GM23338 (cell line): ENCODE measurements around the gene METTL3. TPM values are rescaled to one million over a fixed set of nuclear protein-coding genes. Genes with fewer than 3 reads are reported as not detected.

Experiments used
- ATAC-seq: fragments of 200-7000 bp; cut with Tn5 transposase; 3 replicates; pipeline ENCODE4 v1.9.1; 2020
- DNase-seq: peaks from one replicate; pipeline ENCODE4 v3.0.0-alpha.2; 2015; ENCODE audit warnings: low spot score
- H2AFZ ChIP-seq: fragments of 200-600 bp; sonication (generic); 2 replicates; pipeline ENCODE4 v1.8.0; 2016; ENCODE audit warnings: antibody characterized with exemption, mild to moderate bottlenecking, moderate library complexity
- H3F3A ChIP-seq: fragments of 200-600 bp; sonication (generic); replicated peaks from 2 replicates; pipeline ENCODE4 v1.8.0; 2017; ENCODE audit warnings: antibody characterized with exemption, mixed run types, low read depth
- H3K27ac ChIP-seq: fragments of 200-600 bp; sonication (generic); 2 replicates; pipeline ENCODE4 v1.6.1; 2016; ENCODE audit warnings: low read depth
- H3K27me3 ChIP-seq: fragments of 200-600 bp; sonication (generic); 2 replicates; pipeline ENCODE4 v1.8.0; 2016; ENCODE audit warnings: mild to moderate bottlenecking, mixed run types, moderate library complexity; ENCODE audit not compliant: insufficient read depth
- H3K36me3 ChIP-seq: fragments of 200-600 bp; sonication (generic); 2 replicates; pipeline ENCODE4 v1.8.0; 2016; ENCODE audit warnings: mild to moderate bottlenecking; ENCODE audit not compliant: insufficient read depth
- H3K4me1 ChIP-seq: fragments of 200-600 bp; sonication (generic); 2 replicates; pipeline ENCODE4 v1.8.0; 2016; ENCODE audit warnings: mild to moderate bottlenecking, moderate library complexity; ENCODE audit not compliant: insufficient read depth
- H3K4me2 ChIP-seq: fragments of 200-600 bp; sonication (generic); 2 replicates; pipeline ENCODE4 v1.7.1; 2017; ENCODE audit warnings: mixed run types
- H3K4me3 ChIP-seq: fragments of 200-600 bp; sonication (generic); 2 replicates; pipeline ENCODE4 v1.6.1; 2016; ENCODE audit warnings: mixed run types
- H3K79me2 ChIP-seq: fragments of 200-600 bp; sonication (generic); replicated peaks from 2 replicates; pipeline ENCODE4 v1.8.0; 2017; ENCODE audit warnings: mild to moderate bottlenecking; ENCODE audit not compliant: insufficient read depth
- H3K9me2 ChIP-seq: fragments of 200-600 bp; sonication (generic); 2 replicates; pipeline ENCODE4 v1.8.0; 2017; ENCODE audit not compliant: insufficient read depth
- H4K20me1 ChIP-seq: fragments of 200-600 bp; sonication (generic); replicated peaks from 2 replicates; pipeline ENCODE4 v1.8.0; 2017; ENCODE audit warnings: mild to moderate bottlenecking; ENCODE audit not compliant: insufficient read depth
- H3K27ac Mint-ChIP-seq: 2 replicates; pipeline ENCODE4 v1.8.0; 2020; ENCODE audit warnings: inconsistent platforms, mild to moderate bottlenecking, moderate library complexity, mixed read lengths
- H3K27me3 Mint-ChIP-seq: 3 replicates; pipeline ENCODE4 v1.8.0; 2022; ENCODE audit warnings: low read depth, mild to moderate bottlenecking, moderate library complexity, mixed read lengths, inconsistent platforms; ENCODE audit not compliant: insufficient read depth, poor library complexity
- H3K36me3 Mint-ChIP-seq: 3 replicates; pipeline ENCODE4 v1.8.0; 2021; ENCODE audit warnings: low read depth, mild to moderate bottlenecking, inconsistent platforms, moderate library complexity, mixed read lengths
- H3K4me1 Mint-ChIP-seq: 3 replicates; pipeline ENCODE4 v1.8.0; 2020; ENCODE audit warnings: mild to moderate bottlenecking, inconsistent platforms, mixed read lengths
- H3K4me3 Mint-ChIP-seq: 3 replicates; pipeline ENCODE4 v1.8.0; 2021; ENCODE audit warnings: moderate library complexity, mild to moderate bottlenecking, inconsistent platforms, mixed read lengths
- H3K9me3 Mint-ChIP-seq: 3 replicates; pipeline ENCODE4 v1.8.0; 2020; ENCODE audit warnings: moderate library complexity, mild to moderate bottlenecking, inconsistent platforms, mixed read lengths
- CREB1 ChIP-seq: fragments of 250-450 bp; sonication (Bioruptor Pico); IDR thresholded peaks from 2 replicates; pipeline ENCODE4 v1.5.0; 2020; ENCODE audit warnings: low read depth, mild to moderate bottlenecking, moderate library complexity
- EZH2 ChIP-seq: fragments of 200-600 bp; sonication (generic); IDR thresholded peaks from one replicate; pipeline ENCODE4 v1.8.0; 2017; ENCODE audit warnings: antibody characterized with exemption, mild to moderate bottlenecking, low read depth; ENCODE audit not compliant: unreplicated experiment
- EZH2phosphoT487 ChIP-seq: fragments of 200-600 bp; sonication (generic); IDR thresholded peaks from one replicate; pipeline ENCODE4 v1.8.1; 2018; ENCODE audit warnings: antibody characterized with exemption; ENCODE audit not compliant: unreplicated experiment
- JUNB ChIP-seq: IDR thresholded peaks from one replicate; pipeline ENCODE4 v1.6.1; 2016; ENCODE audit warnings: antibody characterized with exemption; ENCODE audit not compliant: unreplicated experiment
- NANOG ChIP-seq: IDR thresholded peaks from 2 replicates; pipeline ENCODE4 v1.6.1; 2016; ENCODE audit warnings: antibody characterized with exemption, borderline replicate concordance
- POLR2AphosphoS5 ChIP-seq: IDR thresholded peaks from 2 replicates; pipeline ENCODE4 v1.6.1; 2016; ENCODE audit warnings: antibody characterized with exemption, low read depth
- STAT1 ChIP-seq: IDR thresholded peaks from one replicate; pipeline ENCODE4 v1.6.1; 2016; ENCODE audit warnings: antibody characterized with exemption; ENCODE audit not compliant: unreplicated experiment
- ZNF114 ChIP-seq: fragments of 250-450 bp; sonication (Bioruptor Pico); IDR thresholded peaks from 2 replicates; pipeline ENCODE4 v1.5.0; 2020; ENCODE audit warnings: mild to moderate bottlenecking, moderate library complexity
- polyA plus RNA-seq: library from polyadenylated mRNA; unstranded; fragments of >200 nt; fragmentation: Nextera tagmentation; extraction: Ambion mirVana; gene quantifications from 2 replicates; pipeline ENCODE4 v1.2.1, GENCODE V29; 2016
- total RNA-seq: library from RNA; depleted of rRNA; stranded (reverse); fragments of >200 nt; shearing (Covaris generic); gene quantifications from 2 replicates; pipeline ENCODE4 v1.2.3, GENCODE V29; 2014
- TF ChIP-seq, protein P1 (sequence below): IDR thresholded peaks from 2 replicates; pipeline ENCODE4 v1.6.1; 2016; ENCODE audit warnings: antibody characterized with exemption
- TF ChIP-seq, protein P2 (sequence below), 2 experiments: fragments of 200-600 bp in 1 of 2; sonication (generic) in 1 of 2; conservative IDR thresholded peaks; 2 replicates each; pipeline versions ENCODE4 v1.5.1 to v1.6.1; 2016 to 2017; ENCODE audit warnings: antibody characterized with exemption in 2 of 2, low read depth in 2 of 2, mild to moderate bottlenecking in 2 of 2, moderate library complexity in 1 of 2
- TF ChIP-seq, protein P3 (sequence below): fragments of 250-450 bp; sonication (Bioruptor Pico); IDR thresholded peaks from 2 replicates; pipeline ENCODE4 v1.5.0; 2020; ENCODE audit warnings: mild to moderate bottlenecking, moderate library complexity

Gene METTL3
- total and polyA plus RNA-seq, 2 experiments from 2014 or later, result 100 to 140 TPM

GRCh38 chr14:21535545-21536417 is 24.6 kb upstream of the METTL3 start:
- Mint-ChIP-seq H3K4me3 (peak overlapping the region; percentile 99), H3K9me3 (no peaks in the 10 kb centered on the region; the same call in 1 of the 3 replicates), H3K4me1 (peaks cover 48% of the 10 kb centered on the region), H3K27ac (peak overlapping the region; percentile 99), H3K36me3 (peaks cover 36% of the 10 kb centered on the region), H3K27me3 (peaks cover 19% of the 10 kb centered on the region)
- H3F3A ChIP-seq, result peaks cover 9% of the 10 kb centered on the region; the same call in 1 of the 2 replicates
- H4K20me1 ChIP-seq, result no peaks in the 10 kb centered on the region
- no peaks in the 10 kb centered on the region for H3K27me3 ChIP-seq
- peaks cover 77% of the 10 kb centered on the region for H3K79me2 ChIP-seq
- peaks cover 53% of the 10 kb centered on the region for H3K4me1 ChIP-seq
- no peaks in the 10 kb centered on the region for H3K36me3 ChIP-seq
- DNase-seq, result no peak
- H3K4me2 ChIP-seq, result peak overlapping the region; percentile 86
- peak overlapping the region; percentile 95 for H3K27ac ChIP-seq
- H3K9me2 ChIP-seq, result no peaks in the 10 kb centered on the region
- peak overlapping the region; percentile 84 for H3K4me3 ChIP-seq
- no peak overlapping the region for H2AFZ ChIP-seq
- no peak for TF ChIP-seq ZNF114 (CRISPR knock-in tag)
- no peak for TF ChIP-seq POLR2AphosphoS5
- no peak for TF ChIP-seq NANOG
- peak; percentile 38 for ATAC-seq

GRCh38 chr14:21534576-21534975 is 23.4 kb upstream of the METTL3 start:
- H3K4me1 ChIP-seq, result peaks cover 58% of the 10 kb centered on the region
- TF ChIP-seq EZH2, result no peak
- TF ChIP-seq, protein P1, sequence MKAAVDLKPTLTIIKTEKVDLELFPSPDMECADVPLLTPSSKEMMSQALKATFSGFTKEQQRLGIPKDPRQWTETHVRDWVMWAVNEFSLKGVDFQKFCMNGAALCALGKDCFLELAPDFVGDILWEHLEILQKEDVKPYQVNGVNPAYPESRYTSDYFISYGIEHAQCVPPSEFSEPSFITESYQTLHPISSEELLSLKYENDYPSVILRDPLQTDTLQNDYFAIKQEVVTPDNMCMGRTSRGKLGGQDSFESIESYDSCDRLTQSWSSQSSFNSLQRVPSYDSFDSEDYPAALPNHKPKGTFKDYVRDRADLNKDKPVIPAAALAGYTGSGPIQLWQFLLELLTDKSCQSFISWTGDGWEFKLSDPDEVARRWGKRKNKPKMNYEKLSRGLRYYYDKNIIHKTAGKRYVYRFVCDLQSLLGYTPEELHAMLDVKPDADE, result peak; percentile 87
- TF ChIP-seq, protein P2, sequence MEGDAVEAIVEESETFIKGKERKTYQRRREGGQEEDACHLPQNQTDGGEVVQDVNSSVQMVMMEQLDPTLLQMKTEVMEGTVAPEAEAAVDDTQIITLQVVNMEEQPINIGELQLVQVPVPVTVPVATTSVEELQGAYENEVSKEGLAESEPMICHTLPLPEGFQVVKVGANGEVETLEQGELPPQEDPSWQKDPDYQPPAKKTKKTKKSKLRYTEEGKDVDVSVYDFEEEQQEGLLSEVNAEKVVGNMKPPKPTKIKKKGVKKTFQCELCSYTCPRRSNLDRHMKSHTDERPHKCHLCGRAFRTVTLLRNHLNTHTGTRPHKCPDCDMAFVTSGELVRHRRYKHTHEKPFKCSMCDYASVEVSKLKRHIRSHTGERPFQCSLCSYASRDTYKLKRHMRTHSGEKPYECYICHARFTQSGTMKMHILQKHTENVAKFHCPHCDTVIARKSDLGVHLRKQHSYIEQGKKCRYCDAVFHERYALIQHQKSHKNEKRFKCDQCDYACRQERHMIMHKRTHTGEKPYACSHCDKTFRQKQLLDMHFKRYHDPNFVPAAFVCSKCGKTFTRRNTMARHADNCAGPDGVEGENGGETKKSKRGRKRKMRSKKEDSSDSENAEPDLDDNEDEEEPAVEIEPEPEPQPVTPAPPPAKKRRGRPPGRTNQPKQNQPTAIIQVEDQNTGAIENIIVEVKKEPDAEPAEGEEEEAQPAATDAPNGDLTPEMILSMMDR (conservative IDR thresholded peaks at IDR 0.05; ENCODE audit: low read depth in 2 of 2), result no peak
- no peak for TF ChIP-seq JUNB
- no peak for TF ChIP-seq STAT1
- no peak; the same call in 1 of the 2 replicates for TF ChIP-seq NANOG
- no peak for TF ChIP-seq EZH2phosphoT487
- peak; percentile 68 for TF ChIP-seq POLR2AphosphoS5
- TF ChIP-seq, protein P3, sequence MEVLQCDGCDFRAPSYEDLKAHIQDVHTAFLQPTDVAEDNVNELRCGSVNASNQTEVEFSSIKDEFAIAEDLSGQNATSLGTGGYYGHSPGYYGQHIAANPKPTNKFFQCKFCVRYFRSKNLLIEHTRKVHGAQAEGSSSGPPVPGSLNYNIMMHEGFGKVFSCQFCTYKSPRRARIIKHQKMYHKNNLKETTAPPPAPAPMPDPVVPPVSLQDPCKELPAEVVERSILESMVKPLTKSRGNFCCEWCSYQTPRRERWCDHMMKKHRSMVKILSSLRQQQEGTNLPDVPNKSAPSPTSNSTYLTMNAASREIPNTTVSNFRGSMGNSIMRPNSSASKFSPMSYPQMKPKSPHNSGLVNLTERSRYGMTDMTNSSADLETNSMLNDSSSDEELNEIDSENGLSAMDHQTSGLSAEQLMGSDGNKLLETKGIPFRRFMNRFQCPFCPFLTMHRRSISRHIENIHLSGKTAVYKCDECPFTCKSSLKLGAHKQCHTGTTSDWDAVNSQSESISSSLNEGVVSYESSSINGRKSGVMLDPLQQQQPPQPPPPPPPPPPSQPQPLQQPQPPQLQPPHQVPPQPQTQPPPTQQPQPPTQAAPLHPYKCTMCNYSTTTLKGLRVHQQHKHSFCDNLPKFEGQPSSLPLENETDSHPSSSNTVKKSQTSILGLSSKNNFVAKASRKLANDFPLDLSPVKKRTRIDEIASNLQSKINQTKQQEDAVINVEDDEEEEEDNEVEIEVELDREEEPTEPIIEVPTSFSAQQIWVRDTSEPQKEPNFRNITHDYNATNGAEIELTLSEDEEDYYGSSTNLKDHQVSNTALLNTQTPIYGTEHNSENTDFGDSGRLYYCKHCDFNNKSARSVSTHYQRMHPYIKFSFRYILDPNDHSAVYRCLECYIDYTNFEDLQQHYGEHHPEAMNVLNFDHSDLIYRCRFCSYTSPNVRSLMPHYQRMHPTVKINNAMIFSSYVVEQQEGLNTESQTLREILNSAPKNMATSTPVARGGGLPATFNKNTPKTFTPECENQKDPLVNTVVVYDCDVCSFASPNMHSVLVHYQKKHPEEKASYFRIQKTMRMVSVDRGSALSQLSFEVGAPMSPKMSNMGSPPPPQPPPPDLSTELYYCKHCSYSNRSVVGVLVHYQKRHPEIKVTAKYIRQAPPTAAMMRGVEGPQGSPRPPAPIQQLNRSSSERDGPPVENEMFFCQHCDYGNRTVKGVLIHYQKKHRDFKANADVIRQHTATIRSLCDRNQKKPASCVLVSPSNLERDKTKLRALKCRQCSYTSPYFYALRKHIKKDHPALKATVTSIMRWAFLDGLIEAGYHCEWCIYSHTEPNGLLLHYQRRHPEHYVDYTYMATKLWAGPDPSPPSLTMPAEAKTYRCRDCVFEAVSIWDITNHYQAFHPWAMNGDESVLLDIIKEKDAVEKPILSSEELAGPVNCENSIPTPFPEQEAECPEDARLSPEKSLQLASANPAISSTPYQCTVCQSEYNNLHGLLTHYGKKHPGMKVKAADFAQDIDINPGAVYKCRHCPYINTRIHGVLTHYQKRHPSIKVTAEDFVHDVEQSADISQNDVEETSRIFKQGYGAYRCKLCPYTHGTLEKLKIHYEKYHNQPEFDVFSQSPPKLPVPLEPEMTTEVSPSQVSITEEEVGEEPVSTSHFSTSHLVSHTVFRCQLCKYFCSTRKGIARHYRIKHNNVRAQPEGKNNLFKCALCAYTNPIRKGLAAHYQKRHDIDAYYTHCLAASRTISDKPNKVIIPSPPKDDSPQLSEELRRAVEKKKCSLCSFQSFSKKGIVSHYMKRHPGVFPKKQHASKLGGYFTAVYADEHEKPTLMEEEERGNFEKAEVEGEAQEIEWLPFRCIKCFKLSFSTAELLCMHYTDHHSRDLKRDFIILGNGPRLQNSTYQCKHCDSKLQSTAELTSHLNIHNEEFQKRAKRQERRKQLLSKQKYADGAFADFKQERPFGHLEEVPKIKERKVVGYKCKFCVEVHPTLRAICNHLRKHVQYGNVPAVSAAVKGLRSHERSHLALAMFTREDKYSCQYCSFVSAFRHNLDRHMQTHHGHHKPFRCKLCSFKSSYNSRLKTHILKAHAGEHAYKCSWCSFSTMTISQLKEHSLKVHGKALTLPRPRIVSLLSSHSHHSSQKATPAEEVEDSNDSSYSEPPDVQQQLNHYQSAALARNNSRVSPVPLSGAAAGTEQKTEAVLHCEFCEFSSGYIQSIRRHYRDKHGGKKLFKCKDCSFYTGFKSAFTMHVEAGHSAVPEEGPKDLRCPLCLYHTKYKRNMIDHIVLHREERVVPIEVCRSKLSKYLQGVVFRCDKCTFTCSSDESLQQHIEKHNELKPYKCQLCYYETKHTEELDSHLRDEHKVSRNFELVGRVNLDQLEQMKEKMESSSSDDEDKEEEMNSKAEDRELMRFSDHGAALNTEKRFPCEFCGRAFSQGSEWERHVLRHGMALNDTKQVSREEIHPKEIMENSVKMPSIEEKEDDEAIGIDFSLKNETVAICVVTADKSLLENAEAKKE (CRISPR knock-in tag), result peak; percentile 90
- TF ChIP-seq CREB1 (CRISPR knock-in tag), result 0 out of 2 replicates have a peak, but pooled peaks have one; percentile 14
- TF ChIP-seq ZNF114 (CRISPR knock-in tag), result no peak

More at GRCh38 chr14:21534576-21534975, 23.4 kb upstream of the METTL3 start:
- peak overlapping the region; percentile 95 for H3K27ac ChIP-seq
- peak; percentile 88 for DNase-seq
- no peaks in the 10 kb centered on the region for H3K36me3 ChIP-seq
- H2AFZ ChIP-seq, result no peak overlapping the region
- peaks cover 43% of the 10 kb centered on the region for H3K36me3 Mint-ChIP-seq
- peaks cover 12% of the 10 kb centered on the region; the same call in 1 of the 2 replicates for H3F3A ChIP-seq
- no peaks in the 10 kb centered on the region for H4K20me1 ChIP-seq
- H3K4me2 ChIP-seq, result peak overlapping the region; percentile 86
- H3K27me3 ChIP-seq, result no peaks in the 10 kb centered on the region
- no peaks in the 10 kb centered on the region for H3K9me2 ChIP-seq
- H3K4me3 ChIP-seq, result peak overlapping the region; percentile 84
- H3K9me3 Mint-ChIP-seq, result no peaks in the 10 kb centered on the region; the same call in 1 of the 3 replicates
- H3K4me3 Mint-ChIP-seq, result peak overlapping the region; percentile 99
- peaks cover 89% of the 10 kb centered on the region for H3K79me2 ChIP-seq
- peak; percentile 79 for ATAC-seq
- H3K4me1 Mint-ChIP-seq, result peaks cover 51% of the 10 kb centered on the region
- peaks cover 21% of the 10 kb centered on the region for H3K27me3 Mint-ChIP-seq
- H3K27ac Mint-ChIP-seq, result peak overlapping the region; percentile 99
